Prostate gland (tissue), 2 donors: ENCODE results near the gene WDR4.

ENCODE experiments used
- CTCF ChIP-seq, 4 experiments: fragments of 200-600 bp in 2 of 4; fragments of 450-650 bp in 2 of 4; sonication (generic) in 2 of 4; IDR thresholded peaks; 1 replicate in 3 of 4; 2 replicates in 1 of 4; pipeline ENCODE4 v1.5.1; 2016 to 2019; ENCODE audit warnings: antibody characterized with exemption in 4 of 4, mild to moderate bottlenecking in 2 of 4, moderate library complexity in 2 of 4
- POLR2AphosphoS5 ChIP-seq: sonication (generic); formaldehyde crosslinking; IDR thresholded peaks from one replicate; pipeline ENCODE4 v1.6.1; 2017; ENCODE audit warnings: antibody characterized with exemption

DNA sequence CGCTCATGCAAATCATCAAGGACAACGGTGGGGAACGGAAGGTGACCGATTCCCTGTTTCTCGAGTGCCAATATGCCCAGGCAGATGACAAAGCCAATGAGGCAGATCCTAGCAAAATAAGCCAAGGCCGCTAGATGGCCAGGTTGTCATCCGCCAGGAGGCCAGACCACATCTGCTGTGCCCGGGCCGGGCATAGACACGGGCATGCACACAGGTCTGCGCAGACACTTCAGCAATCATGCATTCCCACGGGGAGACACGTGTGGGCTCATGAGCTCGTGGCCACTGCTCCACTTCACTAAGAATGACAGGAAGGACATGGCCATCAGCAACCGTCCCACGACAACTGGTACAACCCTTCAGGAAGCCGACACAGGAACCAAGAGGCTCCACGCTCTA, 23.4 kb downstream of the WDR4 start:
- TF ChIP-seq CTCF (IDR thresholded peaks at IDR 0.05) (no peak), POLR2AphosphoS5 (no peak)
